Omental fat pad (tissue), 4 donors: Measurements from ENCODE around the gene ADGRB2. TPM values are rescaled to one million over a fixed set of nuclear protein-coding genes. Genes with fewer than 3 reads are reported as not detected.
"Not testable (repeated sequence)": the region's sequence is repeated elsewhere in the genome, so short reads cannot be mapped to it uniquely, and the experiment has no call there.

Source experiments
- ATAC-seq: fragments of 150-250 bp; one replicate; pipeline ENCODE4 v1.9.1; 2016; ENCODE audit warnings: mild to moderate bottlenecking, moderate library complexity; ENCODE audit not compliant: low FRiP score
- DNase-seq: peaks from one replicate; pipeline ENCODE4 v3.0.0-alpha.2; 2019; ENCODE audit warnings: low spot score
- total RNA-seq, 4 donors: library from RNA; depleted of rRNA; stranded (reverse); fragments of >200 nt; gene quantifications; one replicate each; pipeline ENCODE4 v1.1.0, GENCODE V29; 2016
- TF ChIP-seq, protein P1 (sequence below), 3 donors: fragments of 450-650 bp; IDR thresholded peaks; one replicate each; pipeline ENCODE4 v1.5.1; 2016 to 2017; ENCODE audit warnings: antibody characterized with exemption in 3 of 3, mild to moderate bottlenecking in 3 of 3, moderate library complexity in 2 of 3

Gene ADGRB2
- total RNA-seq, 4 donors from 2014 or later = 0.79 to 7.5 (median 3.3) TPM

DNA sequence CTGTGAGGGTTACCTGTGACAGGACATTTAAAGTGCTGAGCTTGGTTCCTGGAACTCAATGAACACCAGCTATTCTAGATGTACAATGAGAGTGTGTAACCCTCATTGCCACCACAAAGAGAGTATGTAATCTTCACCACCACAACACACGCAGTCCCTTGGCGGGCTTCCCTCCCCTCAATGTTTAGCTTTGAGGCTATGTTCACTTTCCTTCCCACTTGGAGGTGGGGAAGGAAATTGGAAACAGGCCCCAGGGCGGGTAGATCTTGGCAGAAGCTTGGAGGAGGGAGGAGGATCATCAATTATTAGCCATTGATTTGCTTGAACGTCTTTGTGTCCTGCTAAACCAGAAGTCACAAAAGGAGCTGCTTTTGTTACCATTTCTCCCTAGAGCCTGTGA, 52.1 kb downstream of the ADGRB2 start:
- ATAC-seq (no peak), DNase-seq (no peak)

DNA sequence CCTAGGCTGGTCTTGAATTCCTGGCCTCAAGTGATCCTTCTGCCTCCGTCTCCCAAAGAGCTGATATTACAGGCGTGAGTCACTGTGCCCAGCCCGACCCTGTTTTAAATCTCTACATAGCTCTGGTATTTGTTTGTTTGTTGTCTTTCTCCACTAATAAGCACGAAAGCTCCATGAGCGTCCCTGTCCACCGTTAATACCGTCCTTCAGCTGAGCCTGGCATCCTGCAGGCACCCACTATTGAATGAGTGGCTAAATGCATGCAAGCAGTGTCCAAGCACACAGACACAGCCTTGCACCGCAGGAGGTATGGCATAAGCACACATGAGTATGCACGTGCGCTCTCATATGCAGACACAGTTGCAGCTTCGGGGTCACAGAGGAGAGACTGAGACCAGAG, 55.8 kb downstream of the ADGRB2 start:
- no peak for ATAC-seq
- TF ChIP-seq, protein P1, sequence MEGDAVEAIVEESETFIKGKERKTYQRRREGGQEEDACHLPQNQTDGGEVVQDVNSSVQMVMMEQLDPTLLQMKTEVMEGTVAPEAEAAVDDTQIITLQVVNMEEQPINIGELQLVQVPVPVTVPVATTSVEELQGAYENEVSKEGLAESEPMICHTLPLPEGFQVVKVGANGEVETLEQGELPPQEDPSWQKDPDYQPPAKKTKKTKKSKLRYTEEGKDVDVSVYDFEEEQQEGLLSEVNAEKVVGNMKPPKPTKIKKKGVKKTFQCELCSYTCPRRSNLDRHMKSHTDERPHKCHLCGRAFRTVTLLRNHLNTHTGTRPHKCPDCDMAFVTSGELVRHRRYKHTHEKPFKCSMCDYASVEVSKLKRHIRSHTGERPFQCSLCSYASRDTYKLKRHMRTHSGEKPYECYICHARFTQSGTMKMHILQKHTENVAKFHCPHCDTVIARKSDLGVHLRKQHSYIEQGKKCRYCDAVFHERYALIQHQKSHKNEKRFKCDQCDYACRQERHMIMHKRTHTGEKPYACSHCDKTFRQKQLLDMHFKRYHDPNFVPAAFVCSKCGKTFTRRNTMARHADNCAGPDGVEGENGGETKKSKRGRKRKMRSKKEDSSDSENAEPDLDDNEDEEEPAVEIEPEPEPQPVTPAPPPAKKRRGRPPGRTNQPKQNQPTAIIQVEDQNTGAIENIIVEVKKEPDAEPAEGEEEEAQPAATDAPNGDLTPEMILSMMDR (IDR thresholded peaks at IDR 0.05) = no peak
- no peak for DNase-seq

More for the DNA sequence above, 52.1 kb downstream of the ADGRB2 start:
- TF ChIP-seq, protein P1 (IDR thresholded peaks at IDR 0.05) = no peak

DNA sequence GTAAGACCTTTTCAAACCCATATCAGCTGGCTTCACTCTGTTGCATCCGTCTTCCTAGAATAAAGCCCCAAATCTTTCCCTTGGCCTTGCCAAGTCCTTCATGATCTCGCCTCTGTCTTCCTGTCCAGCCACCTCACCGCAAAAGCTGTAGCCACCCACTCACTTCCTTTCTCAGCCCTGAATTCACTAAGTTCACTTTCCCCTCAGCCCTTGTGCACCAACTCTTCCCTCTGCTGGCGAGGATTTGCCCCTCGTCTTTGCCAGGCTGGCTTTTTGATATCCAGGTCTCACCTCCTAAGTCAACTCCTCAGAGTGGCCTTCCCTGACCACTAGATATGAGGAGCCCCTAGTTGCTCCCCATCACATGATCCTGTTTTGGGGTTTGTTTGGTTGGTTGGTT, 56.4 kb downstream of the ADGRB2 start:
- ATAC-seq = no peak
- TF ChIP-seq, protein P1 (IDR thresholded peaks at IDR 0.05) = no peak

DNA sequence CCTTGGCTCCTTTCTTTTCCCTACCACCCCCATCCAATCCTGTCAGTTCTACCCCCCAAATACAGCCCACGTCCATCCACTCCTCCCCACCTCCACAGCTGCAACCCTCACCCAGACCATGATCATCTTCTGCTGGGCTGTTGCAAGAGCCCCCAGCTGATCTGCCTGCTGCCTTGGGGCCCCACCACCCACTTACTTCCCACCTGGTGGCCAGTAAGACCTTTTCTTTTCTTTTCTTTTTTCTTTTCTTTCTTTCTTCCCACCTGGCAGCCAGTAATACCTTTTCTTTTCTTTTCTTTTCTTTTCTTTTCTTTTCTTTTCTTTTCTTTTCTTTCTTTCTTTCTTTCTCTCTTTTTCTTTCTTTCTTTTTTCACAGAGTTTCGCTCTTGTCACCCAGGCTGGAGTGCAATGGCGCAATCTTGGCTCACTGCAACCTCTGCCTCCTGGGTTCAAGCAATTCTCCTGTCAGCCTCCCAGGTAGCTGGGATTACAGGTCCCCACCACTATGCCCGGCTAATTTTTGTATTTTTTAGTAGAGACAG, 57.0 kb downstream of the ADGRB2 start:
- DNase-seq, ATAC-seq: not testable (repeated sequence)

More for the DNA sequence above, 56.4 kb downstream of the ADGRB2 start:
- no peak for DNase-seq

DNA sequence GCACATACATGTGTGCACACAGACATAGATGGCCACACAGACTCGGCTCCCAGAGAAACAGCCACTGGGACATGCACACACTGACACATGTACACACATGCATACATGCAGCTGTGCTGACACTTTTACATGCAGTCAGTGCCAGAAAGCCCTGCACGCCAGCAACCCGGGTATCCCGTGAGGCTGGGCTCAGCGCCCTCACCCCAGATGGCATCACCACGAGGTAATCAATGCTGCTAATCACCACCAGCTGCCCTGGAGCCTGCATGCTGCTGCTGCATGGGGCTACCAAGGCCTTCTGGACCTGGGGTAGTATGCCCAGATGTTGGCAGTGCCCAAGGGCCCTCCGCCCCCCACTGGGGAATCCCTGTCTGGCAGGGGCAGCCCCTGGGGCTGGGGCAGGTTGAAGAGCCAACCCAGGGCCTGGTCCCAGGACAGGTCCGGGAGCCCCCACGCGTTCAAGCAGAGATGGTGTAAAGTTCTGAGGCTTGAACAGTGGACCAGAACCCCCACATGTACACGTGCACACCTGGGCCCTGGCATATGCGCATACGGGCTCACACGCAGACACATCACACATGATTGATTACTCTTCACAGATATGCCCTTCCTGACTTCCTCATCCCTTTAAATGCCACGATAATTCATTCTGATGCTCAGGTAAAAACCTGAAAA, 57.6 kb downstream of the ADGRB2 start:
- no peak for DNase-seq
- TF ChIP-seq, protein P1 (IDR thresholded peaks at IDR 0.05) = no peak
- no peak for ATAC-seq

DNA sequence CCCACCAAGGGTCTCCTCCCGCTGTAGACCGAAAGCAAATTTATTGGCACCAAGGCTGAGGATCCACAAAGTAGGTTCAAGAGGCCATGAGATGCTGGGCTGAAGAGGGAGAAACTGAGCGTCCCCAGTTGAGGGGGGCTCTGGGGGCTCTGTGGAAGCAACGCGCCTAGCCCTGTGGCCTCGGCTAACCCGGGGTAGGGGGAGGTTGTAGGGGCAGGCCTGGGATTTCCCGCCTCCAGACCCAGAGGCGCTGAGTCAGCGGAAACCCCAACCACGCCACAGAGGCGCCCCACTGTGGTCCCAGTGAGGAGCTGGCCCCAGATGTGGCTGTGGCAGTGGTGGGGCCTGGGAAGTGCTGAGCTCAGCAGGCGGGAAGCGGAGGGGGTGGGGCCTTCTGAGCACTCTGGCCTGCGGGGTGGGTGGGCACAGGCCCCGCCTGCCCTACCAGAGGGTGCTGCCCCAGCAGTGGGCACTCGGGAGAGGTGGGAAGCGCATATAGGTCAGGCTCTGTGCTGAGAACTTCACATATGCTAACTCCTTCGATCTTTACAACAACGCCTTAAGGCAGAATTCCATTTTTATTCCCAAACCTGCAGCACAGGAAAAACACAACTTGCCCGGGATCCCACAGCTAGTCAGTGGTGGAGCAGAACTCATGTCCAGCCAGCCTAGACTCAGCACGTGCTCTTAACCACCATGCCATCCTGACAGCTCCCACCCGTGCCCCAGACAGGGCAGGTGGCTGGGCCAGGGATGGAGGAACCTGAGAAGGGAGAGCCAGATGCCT, 58.9 kb downstream of the ADGRB2 start:
- ATAC-seq (no peak), DNase-seq (no peak)
- TF ChIP-seq, protein P1 (IDR thresholded peaks at IDR 0.05) = no peak

DNA sequence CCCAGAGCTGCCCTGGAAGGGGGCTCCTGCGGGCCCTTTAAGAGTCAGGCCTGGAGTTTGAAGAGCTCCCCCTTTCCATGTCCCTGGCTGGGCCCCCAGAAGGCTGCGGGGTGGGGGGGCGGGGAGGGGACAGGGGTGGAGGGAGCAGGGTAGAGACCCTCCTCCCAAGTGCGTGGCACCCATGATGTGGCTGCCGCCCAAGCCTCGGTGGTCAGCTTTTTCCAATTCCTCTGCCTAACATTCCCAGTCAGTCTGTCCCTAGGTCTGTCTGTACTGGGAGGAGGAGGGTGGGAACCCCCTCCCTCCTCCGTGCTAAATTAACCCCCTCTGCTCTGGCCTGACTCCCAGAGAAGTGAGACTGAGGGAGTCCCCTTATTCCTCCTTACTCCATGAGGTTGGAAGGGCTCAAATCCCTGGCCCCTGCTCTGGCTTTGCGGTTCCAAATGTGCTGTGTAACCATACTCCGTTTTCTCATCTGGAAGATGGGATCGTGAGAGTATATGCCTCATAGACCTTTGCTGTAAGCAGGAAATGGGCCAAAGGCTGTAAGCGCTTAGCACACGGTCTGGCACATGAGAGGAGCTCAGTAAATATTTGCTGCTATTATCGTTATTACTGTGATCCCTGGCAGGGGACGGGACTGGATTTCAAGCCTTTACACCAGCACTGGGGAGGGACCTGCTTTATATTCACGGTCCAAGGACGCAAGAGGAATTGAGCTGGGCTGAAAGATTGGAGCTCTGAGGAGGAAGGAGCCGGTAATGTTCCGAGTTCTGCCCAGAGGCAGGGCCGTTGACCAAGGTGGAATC, 59.7 kb downstream of the ADGRB2 start:
- TF ChIP-seq, protein P1 (IDR thresholded peaks at IDR 0.05) = no peak
- no peak for DNase-seq
- ATAC-seq = no peak
